ENCODE data around the gene RASL11B. TPM values are rescaled to one million over a fixed set of nuclear protein-coding genes. Genes with fewer than 3 reads are reported as not detected.
A peak's percentile ranks its signal among the peaks of the same experiment; 100 is the strongest.

Gene RASL11B
- total and polyA plus RNA-seq, 9 of the 15 experiments (the other 6 are each of a cell fraction or from before 2014, with no cell fraction given), result 0.24 to 1.5 (median 0.53) TPM

- TF ChIP-seq E2F6 (IDR thresholded peaks at IDR 0.05; ENCODE audit: borderline replicate concordance in 1 of 2, extremely low read depth in 1 of 2, insufficient read depth in 1 of 2, insufficient read length in 1 of 2, low read depth in 1 of 2, low read length in 1 of 2, poor library complexity in 1 of 2, severe bottlenecking in 1 of 2) (peak; percentile 93 to 96), HDGF (IDR thresholded peaks at IDR 0.05) (no peak), TFAP4 (CRISPR knock-in tag; IDR thresholded peaks at IDR 0.05; ENCODE audit: borderline replicate concordance) (peak; percentile 36; the same call in 1 of the 2 replicates), NRF1 (conservative IDR thresholded peaks at IDR 0.05 in 1 of 2, IDR thresholded peaks at IDR 0.05 in 1 of 2) (peak; percentile 72 to 74), TBP (optimal IDR thresholded peaks at IDR 0.05; ENCODE audit: low read depth, low read length) (peak; percentile 68), DEAF1 (CRISPR knock-in tag; IDR thresholded peaks at IDR 0.05) (no peak), SP1 (CRISPR knock-in tag; IDR thresholded peaks at IDR 0.05) (0 out of 2 replicates have a peak, but pooled peaks have one; percentile 34), RB1 (IDR thresholded peaks at IDR 0.05; ENCODE audit: low read depth) (peak; percentile 28; the same call in 1 of the 2 replicates), FOXK1 (CRISPR knock-in tag; IDR thresholded peaks at IDR 0.05; ENCODE audit: borderline replicate concordance) (peak; percentile 85; the same call in 1 of the 2 replicates), ZKSCAN8 (CRISPR knock-in tag; IDR thresholded peaks at IDR 0.05) (no peak), HMG20A (CRISPR knock-in tag; conservative IDR thresholded peaks at IDR 0.05) (no peak), RBM34 (IDR thresholded peaks at IDR 0.05; ENCODE audit: borderline replicate concordance, insufficient read depth, low read length) (no peak), SRF (CRISPR knock-in tag; IDR thresholded peaks at IDR 0.05) (no peak), PCBP1 (IDR thresholded peaks at IDR 0.05; ENCODE audit: low read depth, low read length, poor library complexity, severe bottlenecking) (peak; percentile 52), LCOR (CRISPR knock-in tag; IDR thresholded peaks at IDR 0.05) (peak; percentile 31; the same call in 1 of the 2 replicates), PHF8 (IDR thresholded peaks at IDR 0.05; ENCODE audit: borderline replicate concordance, low read length) (peak; percentile 63; the same call in 1 of the 2 replicates), GTF2F1 (IDR thresholded peaks at IDR 0.05; ENCODE audit: low read depth, low read length) (0 out of 2 replicates have a peak, but pooled peaks have one; percentile 41), L3MBTL2 (IDR thresholded peaks at IDR 0.05) (peak; percentile 98), YY1 (IDR thresholded peaks at IDR 0.05; ENCODE audit: borderline replicate concordance in 1 of 3, control insufficient read depth in 1 of 3, extremely low read depth in 1 of 3, insufficient read depth in 3 of 3, insufficient read length in 1 of 3, insufficient replicate concordance in 2 of 3, low read depth in 1 of 3, low read length in 2 of 3) (peak in 1 of 3 experiments; percentile 3), MLLT1 (IDR thresholded peaks at IDR 0.05) (no peak), ZNF778 (CRISPR knock-in tag; IDR thresholded peaks at IDR 0.05) (no peak)
Observed at GRCh38 chr4:52861879-52862616, at the start of gene RASL11B (continued).

All from K562 (cell line).